ENCODE measurements around the gene PTCHD4.

Gene PTCHD4

GRCh38 chr6:48075181-48075580, 35.8 kb downstream of the PTCHD4 start:
- TF ChIP-seq FOXP2 (optimal IDR thresholded peaks at IDR 0.05; ENCODE audit: borderline replicate concordance, extremely low read depth, extremely low read length, insufficient read depth): no peak
- TF ChIP-seq SIN3A (IDR thresholded peaks at IDR 0.05; ENCODE audit: borderline replicate concordance, insufficient read depth, low read length): no peak
- TF ChIP-seq TAF1 (IDR thresholded peaks at IDR 0.05; ENCODE audit: borderline replicate concordance, insufficient read depth, low read length): no peak
- no peak for TF ChIP-seq REST (IDR thresholded peaks at IDR 0.05; ENCODE audit: insufficient read depth in 1 of 2, low read depth in 2 of 2, low read length in 2 of 2)
- no peak for TF ChIP-seq POLR2AphosphoS5 (IDR thresholded peaks at IDR 0.05; ENCODE audit: low read depth, low read length)

- TF ChIP-seq POLR2AphosphoS5 (IDR thresholded peaks at IDR 0.05; ENCODE audit: low read depth, low read length) (no peak), REST (IDR thresholded peaks at IDR 0.05; ENCODE audit: insufficient read depth in 1 of 2, low read depth in 2 of 2, low read length in 2 of 2) (no peak), SIN3A (IDR thresholded peaks at IDR 0.05; ENCODE audit: borderline replicate concordance, insufficient read depth, low read length) (no peak), TAF1 (IDR thresholded peaks at IDR 0.05; ENCODE audit: borderline replicate concordance, insufficient read depth, low read length) (no peak), FOXP2 (optimal IDR thresholded peaks at IDR 0.05; ENCODE audit: borderline replicate concordance, extremely low read depth, extremely low read length, insufficient read depth) (no peak)
These were observed 36.8 kb downstream of the PTCHD4 start for GRCh38 chr6:48073976-48074767.

GRCh38 chr6:48071833-48072232, 39.2 kb downstream of the PTCHD4 start:
- no peak for TF ChIP-seq POLR2AphosphoS5 (IDR thresholded peaks at IDR 0.05; ENCODE audit: low read depth, low read length)
- TF ChIP-seq TAF1 (IDR thresholded peaks at IDR 0.05; ENCODE audit: borderline replicate concordance, insufficient read depth, low read length): no peak
- TF ChIP-seq REST (IDR thresholded peaks at IDR 0.05; ENCODE audit: insufficient read depth in 1 of 2, low read depth in 2 of 2, low read length in 2 of 2): no peak
- no peak for TF ChIP-seq FOXP2 (optimal IDR thresholded peaks at IDR 0.05; ENCODE audit: borderline replicate concordance, extremely low read depth, extremely low read length, insufficient read depth)
- TF ChIP-seq SIN3A (IDR thresholded peaks at IDR 0.05; ENCODE audit: borderline replicate concordance, insufficient read depth, low read length): no peak

GRCh38 chr6:48069280-48069679, 41.7 kb downstream of the PTCHD4 start:
- no peak for TF ChIP-seq SIN3A (IDR thresholded peaks at IDR 0.05; ENCODE audit: borderline replicate concordance, insufficient read depth, low read length)
- no peak for TF ChIP-seq FOXP2 (optimal IDR thresholded peaks at IDR 0.05; ENCODE audit: borderline replicate concordance, extremely low read depth, extremely low read length, insufficient read depth)
- no peak for TF ChIP-seq REST (IDR thresholded peaks at IDR 0.05; ENCODE audit: insufficient read depth in 1 of 2, low read depth in 2 of 2, low read length in 2 of 2)
- TF ChIP-seq POLR2AphosphoS5 (IDR thresholded peaks at IDR 0.05; ENCODE audit: low read depth, low read length): no peak

All from PFSK-1 (cell line).